Measurements from ENCODE around the gene HERPUD2.

The HERPUD2 gene, protein sequence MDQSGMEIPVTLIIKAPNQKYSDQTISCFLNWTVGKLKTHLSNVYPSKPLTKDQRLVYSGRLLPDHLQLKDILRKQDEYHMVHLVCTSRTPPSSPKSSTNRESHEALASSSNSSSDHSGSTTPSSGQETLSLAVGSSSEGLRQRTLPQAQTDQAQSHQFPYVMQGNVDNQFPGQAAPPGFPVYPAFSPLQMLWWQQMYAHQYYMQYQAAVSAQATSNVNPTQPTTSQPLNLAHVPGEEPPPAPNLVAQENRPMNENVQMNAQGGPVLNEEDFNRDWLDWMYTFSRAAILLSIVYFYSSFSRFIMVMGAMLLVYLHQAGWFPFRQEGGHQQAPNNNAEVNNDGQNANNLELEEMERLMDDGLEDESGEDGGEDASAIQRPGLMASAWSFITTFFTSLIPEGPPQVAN

DNA sequence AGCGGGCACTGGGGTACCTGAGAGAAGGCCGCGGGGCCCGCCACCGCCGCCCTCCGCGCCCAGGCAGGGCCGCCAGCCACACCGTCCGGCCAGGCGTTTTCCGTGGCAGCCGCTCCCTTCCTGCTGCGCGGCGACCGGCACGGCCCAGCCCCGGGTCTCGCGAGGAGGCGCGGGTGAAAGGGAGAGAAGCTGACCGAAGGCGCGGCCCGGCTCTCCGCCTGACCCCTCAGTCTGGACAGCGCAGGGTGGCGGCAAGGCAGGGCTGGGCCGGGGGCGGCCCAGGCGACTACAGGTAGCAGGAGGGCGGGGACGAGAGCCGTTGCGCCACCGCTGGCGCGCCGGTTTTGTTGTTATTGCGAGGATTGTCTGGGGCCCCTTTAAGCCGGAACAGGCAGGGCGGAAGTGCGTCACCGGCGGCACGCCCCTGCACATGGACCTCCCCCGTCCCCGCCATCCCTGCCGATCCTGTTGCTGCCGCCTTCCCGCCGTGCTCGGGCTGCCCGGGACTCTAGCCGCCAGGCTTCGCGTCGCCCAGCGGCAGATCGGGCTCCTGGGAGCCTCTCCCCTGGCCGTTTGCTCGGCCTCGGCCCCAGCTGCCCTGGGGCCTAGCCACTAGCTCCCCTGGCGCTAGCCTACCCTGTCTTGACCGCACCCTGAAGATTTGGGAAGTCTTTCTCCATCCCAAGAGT lies at the start of gene HERPUD2:
Gene HERPUD2, minus strand, starts transcription at position 352 of the 689 bp plus-strand sequence. CDS start 805 bp downstream, outside the sequence.
- peak; percentile 59 for FAIRE-seq

DNA sequence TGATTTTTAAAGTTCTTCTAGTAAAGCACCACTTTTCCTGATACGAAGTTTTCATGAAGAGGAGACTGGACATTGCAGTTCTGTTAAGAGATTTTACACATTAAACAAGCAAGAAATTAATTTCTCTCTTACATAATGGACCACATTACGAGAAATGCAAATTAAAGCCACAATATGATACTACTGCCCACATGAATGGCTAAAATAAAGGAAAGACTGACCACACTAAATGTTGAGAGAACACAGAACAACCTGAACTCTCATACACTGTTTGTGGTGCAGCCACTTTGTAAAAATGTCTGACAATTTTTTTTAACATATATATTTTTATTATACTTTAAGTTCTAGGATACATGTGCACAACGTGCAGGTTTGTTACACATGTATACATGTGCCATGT lies 44.0 kb upstream of the HERPUD2 start:
- FAIRE-seq = no peak

DNA sequence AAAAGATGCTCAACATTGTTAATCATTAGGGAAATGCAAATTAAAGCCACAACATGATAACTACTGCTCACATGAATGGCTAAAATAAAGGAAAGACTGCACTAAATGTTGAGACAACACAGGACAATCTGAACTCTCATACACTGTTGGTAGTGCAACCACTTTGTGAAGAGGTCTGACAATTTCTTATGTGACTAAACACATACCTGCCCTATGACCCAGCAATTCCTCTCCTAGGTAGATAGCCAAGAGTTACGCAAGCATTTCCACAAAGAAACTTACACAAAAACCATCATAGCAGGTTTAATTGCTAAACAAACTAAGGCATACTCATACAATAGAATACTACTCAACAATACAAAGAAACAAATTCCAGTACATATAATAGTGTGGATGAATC lies 41.8 kb upstream of the HERPUD2 start:
- no peak for FAIRE-seq

DNA sequence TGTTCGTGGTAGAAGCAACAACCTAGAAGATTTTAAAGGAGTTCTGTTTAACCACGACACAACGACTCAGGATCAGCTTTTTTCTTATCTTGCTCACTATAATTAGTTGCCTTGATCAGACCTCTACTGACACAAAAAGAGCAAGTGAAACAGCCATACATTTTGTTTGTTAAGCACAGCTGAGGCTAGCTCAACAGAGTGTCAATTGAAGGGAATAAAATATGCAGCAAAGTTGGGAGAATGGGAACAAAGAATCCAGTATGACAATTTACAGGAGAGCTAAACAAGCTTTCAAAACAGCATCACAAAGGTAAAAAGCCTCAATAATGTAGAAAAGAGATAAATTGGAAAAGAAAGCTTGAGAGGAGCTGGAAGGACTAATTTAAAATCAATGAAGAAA lies 40.5 kb upstream of the HERPUD2 start:
- FAIRE-seq = no peak

DNA sequence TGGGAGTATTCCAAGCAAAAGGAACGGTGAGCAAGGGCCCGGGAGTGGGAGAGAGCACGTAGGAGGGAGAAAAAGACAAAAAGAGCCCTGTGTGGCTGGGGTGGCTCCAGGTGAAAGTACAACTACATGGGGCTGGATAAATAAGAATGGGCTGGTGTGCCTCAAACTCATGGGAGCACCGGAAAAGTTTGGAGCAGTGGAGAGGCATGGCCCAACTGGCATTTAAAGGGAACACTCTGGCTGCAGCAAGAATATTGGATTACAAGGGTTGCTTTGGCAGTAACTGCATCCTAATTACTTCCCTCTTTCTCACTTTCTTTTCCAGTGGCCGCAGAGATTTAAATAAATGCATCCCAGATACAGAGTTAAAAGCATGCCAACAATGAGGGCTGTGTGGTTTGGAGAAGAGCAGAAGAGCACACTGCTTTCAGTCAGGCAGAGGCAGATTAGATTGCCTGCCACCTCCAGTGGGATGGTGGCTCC lies 39.1 kb upstream of the HERPUD2 start:
- FAIRE-seq = no peak

DNA sequence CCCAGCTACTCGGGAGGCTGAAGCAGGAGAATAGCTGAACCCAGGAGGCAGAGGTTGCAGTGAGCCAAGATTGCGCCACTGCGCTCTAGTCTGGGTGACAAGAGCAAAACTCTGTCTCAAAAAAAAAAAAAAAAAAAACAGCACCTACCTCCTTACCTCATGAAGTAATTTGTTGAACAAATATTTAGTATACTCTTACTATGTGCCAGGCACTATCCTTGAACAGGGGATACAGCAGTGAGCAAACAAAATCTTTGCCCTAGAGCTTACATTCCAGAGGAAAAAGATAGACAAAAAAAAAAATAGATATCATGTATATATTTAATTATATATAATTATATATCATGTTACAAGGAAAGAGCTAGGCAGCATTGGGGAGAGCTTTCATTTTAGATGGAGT lies 36.4 kb upstream of the HERPUD2 start:
- no peak for FAIRE-seq

DNA sequence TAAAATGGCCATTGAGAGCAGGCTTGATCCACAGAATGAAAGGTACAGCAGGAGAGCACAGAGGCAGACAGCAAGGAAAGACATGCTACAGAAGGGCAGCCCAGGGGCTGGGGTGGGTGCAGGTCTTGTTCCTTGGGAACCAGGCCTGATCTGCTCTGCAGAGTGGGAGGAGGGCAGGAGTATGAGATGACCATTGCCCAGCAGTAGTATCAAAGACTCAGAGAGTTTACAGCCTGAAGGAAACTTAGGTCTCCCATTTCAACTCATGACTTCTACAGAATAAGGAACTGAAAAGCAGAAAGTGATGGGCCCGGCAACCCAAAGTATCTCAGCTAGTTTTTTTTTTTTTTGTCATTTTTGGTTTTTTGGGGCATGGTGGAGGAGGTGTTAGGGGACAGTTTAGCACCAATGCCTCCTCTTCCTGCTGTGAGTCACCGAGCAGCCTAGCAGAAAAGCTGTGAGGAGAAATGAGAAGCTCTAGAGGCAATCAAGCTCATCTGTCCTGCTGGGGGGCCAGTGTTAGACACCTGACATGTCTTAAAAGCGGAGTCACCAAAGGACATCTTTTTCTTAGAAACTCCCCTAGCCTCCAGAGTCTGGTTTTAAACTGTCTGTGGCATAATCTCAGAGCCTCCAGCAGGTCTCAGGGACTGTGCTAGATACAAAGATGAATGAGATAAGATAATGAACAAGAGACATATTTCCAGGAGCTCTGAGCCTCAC lies 34.3 kb upstream of the HERPUD2 start:
- FAIRE-seq = no peak

DNA sequence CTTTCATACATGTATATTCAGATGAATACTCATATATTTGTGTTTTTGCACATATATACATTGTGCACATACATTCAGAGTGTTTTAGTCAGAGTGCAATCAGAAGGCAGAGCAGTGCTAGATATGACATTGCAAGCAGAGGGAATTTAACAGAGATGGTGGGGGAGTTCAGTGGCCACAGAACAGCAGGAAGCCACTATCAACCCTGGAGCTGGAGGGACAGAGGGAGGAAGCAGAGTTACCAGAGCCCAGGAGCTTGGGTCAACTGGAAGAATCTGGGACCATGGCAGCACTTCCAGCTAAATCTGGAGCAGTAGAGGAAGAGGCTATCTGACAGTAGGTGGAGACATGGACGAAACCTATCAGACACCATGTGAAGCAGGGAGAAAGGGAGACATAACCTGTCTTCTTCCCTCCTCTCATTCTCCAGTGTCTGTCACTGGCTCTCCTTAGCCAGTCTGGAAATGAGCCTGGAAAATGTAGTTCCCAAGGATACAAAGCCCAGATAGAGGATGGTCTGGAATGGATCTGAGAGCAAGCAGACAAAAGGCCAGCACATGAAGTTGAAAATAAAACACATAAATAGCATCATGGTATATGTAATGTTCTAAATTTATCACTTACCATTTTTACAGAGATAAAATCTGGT lies 33.6 kb upstream of the HERPUD2 start:
- FAIRE-seq = no peak

DNA sequence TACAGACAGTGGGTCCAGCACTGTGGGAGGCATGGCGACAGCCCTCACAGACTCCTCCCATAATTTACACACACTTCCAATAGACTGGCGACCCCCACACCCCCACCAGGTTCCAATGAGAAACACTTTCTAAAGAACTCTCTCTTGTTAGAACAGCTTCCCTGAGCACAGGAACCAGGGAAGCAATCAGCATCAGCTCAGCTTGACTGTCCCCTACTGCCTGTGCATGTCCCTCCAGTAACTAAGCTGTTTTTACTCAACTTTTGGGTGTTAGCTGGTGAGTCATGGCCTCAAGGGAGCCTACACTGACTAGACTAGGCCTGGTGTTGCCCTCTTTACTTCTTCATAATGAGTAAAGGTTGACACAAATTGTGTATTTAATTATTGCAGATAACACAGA lies 32.6 kb upstream of the HERPUD2 start:
- FAIRE-seq = no peak

DNA sequence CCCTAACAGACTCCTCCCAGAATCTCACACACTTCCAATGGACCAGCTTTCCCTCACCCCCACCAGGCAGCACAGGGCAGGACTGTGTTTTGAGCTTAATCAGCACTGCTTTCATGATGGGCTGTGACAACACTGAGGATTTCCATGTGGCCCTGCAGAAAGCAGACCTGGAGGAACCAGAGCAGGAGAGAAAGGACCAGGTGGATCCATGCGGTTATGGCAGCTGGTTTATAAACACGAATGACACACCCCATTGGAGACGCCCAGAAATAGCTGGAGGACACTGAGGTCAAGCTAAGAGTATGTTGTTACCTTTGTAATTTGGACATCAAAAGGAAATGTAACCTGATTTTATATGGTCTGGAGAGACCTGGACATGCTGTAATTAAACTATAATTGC lies 31.7 kb upstream of the HERPUD2 start:
- FAIRE-seq = no peak

DNA sequence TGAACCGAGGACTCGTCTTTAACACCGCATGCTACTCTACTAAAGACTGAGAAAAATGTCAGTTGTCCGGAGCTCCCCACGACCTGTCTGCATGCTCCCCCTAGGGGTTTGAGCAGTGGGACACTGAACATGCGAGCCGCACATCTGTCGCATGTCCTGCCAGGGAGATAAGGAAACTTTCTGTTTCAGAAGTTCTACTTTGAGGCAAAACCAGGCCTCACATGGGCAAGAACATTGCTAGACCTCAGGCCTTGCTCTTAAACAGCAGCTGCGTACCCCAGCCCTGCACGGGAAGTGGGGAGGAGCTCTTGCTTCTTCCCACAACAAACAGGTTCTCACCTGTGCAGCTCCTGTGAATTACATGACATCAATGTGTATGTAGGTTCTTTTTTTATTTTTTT lies 30.3 kb upstream of the HERPUD2 start:
- FAIRE-seq = no peak

DNA sequence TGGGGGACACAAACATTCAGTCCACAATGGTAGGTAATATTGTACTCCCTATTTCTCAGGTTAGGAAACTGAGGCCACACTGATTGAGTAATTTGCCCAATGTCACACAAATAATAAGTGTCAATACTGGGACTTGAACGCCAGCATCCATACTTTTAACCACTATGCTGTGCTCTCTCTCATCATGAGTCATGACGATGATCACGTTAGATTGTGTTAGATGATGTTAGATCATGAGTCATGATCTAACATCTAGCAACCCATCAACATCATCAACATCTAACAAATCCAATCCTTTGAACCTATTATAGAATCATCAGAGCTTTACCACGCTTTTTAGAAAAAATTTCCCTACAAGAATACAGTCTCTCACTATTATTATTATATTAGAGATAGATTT lies 28.1 kb upstream of the HERPUD2 start:
- FAIRE-seq = no peak

DNA sequence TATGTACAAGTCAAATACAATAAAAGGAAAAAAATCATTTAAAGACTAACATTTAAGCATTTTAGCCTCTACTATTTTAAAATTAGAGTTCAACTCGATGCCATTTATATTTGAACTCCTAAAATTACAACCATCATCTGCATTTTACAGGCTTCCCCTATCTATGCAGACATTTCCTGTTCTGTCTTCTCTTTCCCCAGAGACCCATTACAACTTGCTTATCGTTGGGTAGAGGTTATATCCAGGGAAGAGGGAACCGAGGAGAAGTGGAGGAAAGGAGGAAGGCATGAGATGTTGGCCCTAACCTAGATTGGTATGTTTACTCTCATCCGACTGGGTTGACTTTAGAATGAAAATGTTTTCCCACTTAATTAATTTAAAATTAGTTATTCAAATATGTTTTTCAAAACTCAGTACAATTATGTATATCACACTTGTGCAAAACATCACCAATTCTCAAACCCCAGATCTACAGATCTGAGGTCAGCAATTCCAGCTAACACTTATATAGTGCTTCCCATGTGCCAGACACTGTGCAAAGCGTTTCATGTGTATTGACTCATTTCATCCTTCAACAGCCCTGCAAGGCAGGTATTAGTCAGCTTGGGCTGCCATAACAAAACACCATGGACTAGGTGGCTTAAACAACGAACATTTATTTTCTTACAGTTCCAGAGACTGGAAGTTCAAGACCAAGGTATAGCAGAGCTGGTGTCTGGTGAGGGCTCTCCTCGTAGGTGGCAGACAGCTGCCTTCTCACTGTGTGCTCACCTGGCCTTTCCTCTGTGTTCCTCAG lies 27.3 kb upstream of the HERPUD2 start:
- FAIRE-seq = no peak

DNA sequence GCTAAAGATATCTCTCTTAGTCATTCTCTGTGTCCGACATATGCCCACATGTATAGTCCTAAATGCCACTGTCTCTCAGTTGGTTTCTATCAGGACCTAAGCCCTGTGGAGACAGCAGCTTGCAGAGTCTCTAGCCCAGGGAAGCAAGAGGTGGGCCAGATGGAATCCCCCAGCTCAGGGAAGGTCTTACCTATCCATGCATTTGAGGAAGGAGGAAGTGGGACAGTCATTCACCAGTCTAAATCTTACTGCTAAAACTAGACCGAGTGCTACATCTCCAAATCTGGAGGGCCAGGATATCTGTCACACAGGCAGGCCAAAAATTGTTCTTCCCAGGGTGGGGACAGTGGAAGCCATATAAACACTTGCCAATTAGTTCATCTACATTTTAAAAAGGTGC lies 26.4 kb upstream of the HERPUD2 start:
- no peak for FAIRE-seq

DNA sequence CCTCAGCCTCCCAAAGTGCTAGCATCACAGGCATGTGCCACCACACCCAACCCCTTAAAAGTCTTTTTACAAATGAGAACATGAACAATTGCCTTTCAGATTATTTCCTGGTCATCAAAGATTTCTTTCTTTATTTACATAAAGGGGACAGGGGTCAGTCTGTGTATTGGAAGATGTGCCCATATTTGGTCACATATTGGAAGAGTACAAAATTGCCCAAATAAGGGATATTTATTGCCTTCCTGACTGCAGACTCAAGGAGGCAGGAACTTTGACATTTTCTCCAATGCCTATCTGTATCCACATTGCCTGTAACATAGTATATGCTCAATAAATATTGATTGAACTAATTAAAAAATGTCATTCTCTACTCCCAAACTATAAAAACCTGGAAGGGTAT lies 25.9 kb upstream of the HERPUD2 start:
- FAIRE-seq = no peak

DNA sequence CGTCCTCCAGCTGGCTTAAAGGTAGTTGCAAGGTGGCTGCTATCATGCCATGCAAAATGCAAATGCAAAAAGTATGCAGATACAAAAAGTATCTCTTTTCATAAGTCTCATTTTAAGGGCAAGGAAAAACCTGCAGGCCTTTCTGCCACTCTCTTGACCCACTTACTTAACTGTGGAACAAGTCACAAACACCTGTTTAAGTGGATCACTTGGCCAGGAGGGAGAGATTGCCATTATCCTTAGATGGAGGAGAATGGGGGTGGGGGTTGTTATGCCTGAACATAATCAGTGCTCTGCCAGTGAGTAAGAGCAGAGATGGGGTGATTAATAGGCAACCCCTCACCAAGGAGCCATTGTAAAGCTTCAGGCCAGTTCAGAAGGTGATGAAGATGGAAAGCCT lies 25.1 kb upstream of the HERPUD2 start:
- FAIRE-seq = no peak

DNA sequence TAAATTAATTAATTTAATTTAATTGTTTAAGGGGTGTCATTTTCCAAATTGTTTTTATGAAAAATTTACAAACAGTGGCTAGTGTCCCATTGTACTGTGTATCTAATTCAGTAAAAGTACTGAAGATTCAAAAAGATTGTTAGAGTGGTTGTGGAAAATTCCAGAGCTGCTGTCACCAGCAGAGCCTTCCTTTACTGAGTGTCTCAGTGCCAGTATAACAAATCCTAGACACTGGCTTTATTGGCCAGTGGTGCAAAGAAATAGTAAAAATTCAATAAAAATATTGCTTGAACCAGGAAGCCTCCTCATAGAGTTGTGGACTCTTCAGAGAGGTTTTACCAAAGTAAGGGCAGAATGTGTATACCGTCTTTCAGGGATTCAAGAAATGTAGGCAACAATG lies 23.1 kb upstream of the HERPUD2 start:
- FAIRE-seq = no peak

DNA sequence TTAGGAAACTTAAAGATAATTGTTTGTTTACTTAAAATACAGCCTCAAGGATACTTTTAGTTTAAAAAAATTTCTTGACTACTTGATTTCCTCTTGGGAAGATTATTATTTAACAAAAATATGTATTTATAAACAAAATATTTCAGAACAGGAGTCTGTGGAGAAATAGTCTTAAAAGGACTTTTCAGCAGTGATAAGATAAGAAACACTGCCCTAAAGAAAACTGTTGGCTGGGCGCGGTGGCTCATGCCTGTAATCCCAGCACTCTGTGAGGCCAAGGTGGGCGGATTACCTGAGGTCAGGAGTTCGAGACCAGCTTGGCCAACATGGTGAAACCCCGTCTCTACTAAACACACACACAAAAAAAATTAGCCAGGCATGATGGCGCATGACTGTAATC lies 22.6 kb upstream of the HERPUD2 start:
- no peak for FAIRE-seq

DNA sequence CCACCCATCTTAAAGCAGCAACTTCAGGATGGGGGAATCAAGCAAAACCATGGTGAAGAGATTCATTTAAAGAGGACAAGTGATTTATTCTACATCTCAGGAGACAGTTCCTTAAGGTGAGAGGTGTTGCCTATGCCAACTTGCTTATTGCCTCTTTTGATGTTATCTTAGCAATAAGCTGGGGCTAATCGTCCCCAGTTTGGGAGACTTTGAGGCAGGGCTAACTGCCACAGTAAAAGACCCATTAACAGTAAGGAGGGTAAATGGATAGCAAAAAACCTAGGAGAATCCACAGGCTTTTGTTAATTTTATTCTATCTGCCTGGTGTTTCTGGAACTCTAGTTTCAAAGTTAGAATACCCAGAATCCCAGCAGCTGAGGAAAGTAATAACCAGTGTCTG lies 22.1 kb upstream of the HERPUD2 start:
- FAIRE-seq = no peak

DNA sequence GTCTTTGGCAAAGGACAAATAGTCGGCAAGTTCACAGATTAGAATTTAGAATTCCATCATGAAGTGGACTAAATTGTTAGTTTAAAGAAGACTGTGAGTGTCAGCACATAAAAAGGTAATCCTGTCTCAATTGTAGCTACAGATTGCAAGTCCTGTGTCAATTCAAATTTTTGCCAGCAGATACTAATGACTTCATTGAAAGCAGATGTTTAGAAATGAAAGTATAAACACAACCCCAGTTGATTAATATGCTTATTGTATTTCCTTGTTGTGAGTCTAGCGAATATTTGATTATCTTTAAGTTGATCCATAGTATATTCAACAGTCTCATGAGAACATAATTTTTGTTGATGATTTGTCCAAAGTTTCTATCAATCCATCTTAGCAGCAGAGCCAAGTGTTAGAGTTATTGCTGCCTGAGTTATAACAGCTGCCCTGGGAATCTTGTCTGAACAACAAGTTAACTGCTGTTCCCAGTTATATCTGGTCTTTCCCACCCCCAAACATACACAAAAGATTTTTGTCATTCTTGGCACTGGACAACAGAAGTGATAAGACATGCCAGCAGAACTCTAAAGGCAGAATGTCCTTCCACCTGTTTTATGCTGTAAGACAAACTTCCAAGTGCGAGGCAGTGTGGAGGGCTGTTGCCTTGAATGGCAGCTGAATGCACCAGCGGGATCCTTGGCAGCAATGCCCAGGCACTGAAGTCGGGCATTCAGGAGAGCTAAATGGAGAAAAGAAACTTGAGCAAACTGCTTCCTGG lies 21.3 kb upstream of the HERPUD2 start:
- FAIRE-seq = no peak

DNA sequence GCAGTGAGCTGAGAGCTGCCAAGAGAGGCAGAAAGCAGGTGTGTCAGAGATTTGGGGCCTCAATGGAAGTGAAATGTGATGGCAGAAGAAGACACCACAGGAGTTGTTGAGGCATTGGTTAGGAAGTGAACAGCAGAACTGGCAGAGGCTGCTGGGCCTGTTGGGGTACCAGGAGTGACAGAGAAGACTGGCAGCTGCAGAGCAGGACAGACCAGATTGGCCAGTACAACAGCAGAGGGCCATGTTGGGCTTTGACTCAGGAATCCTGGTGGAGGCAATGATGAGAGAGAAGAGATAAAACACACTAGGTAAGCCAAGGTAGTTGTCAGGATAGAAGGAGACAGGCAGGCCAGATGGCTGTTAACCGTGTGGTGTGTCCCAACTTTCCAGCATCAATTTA lies 19.9 kb upstream of the HERPUD2 start:
- FAIRE-seq = no peak

DNA sequence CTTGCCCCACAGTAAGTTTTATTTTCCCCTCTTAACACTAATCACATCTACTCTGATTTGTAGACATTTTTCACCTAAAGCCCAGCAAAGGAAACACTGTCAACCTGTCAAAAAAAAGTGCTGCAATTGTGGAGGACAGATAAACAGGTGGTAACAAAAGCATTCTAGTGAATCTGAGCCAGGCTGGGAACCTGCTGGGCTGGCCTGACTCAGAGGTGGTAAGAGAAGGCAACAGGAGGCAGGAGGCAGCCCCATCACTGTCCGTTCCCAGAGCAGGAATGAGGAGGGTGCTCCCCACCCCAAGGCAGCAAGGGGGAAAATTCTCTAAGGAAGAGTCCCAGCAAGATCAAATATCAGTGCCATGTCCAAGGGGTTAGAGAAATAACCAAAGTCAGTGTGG lies 19.5 kb upstream of the HERPUD2 start:
- no peak for FAIRE-seq

Data from G401.6 (cell line).